Skin epidermis (tissue), 12 donors: ENCODE data around the gene KAZN.

Experiments used
- H3K27ac ChIP-seq, 21 experiments: fragments of 200-600 bp; sonication (generic) in 11 of 21; one replicate each; pipeline ENCODE4 v1.5.0; 2020; ENCODE audit warnings: mild to moderate bottlenecking in 3 of 21, inconsistent platforms in 2 of 21, moderate library complexity in 2 of 21
- H3K4me3 ChIP-seq, 7 experiments: fragments of 200-600 bp; sonication (generic) in 2 of 7; one replicate each; pipeline ENCODE4 v1.5.0; 2020; ENCODE audit warnings: inconsistent platforms in 2 of 7, mild to moderate bottlenecking in 2 of 7, moderate library complexity in 1 of 7

The KAZN gene

DNA sequence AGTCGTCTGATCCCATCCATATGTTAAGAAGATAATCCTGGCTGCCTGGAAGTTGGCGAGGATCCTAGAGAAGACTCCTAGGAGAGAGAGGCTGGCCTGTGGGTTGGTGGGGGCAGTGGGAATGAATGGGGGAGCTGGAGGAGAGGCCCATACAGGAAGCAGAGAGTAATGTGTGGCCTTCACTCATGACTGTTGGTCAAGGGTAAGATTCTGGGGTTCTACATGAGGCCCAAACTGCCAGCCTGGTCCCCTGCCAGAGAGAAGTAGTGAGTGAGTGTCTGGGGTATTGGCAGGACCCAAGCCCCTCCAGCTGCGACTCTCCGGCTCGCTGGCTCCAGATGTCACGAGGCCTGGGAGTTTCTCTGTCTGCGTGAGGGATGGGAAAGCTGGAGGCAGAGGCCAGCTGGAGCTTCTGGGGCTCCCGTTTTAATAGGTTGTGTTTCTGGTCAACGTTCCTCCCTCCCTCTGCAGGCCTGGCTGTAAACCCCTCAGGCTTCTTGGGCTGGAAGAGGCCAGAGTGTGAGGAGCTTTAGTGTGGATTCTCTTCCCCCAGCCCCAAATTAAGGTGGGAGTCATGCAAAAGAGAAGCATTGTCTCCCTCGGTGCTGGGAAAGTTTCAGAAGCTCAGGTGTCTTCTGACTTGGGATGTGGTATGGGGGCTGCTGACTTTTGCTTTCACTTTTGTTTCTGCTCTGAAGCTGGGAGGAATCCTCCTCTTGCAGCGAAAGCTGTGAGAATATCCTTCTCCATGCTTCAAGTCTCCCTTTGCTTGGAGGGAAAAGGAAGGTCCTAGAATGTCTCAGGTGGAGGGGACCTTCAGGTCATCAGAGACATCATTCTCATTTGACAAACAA is 557.6 kb downstream of the KAZN start:
- H3K27ac ChIP-seq = peak overlapping the region in 4 of 21 experiments; percentile 13 to 27 (median 16)
- no peak overlapping the region for H3K4me3 ChIP-seq

DNA sequence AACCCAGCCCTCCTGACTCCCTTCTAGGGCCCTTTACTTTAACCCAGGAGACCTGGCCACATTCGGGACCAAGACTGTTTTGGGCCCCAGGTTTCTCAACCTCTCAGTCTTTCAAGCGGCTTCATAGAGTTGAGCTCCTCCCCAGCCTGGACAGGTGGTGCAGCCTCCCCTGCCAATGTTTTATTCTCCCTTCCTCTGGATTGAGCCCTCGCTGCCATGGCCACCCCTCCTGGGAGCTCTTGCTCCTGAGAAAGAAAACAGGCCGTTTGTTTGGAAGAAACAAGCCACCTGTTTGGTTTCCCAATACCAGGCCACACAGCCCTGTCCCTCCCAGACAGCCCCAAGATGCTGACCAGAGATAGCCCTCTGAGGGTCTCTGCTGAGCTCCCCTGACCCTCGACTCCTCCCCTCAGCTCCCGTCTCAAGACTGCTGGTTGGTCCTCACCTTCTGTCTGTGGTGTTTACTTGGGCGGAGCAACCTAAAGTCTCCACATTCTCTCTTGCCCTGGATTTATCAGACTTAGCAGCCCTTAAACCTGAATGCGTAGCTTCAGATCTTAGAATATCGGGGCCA is 558.4 kb downstream of the KAZN start:
- Histone ChIP-seq H3K4me3 (no peak overlapping the region), H3K27ac (peak overlapping the region in 1 of 21 experiments; percentile 16)

DNA sequence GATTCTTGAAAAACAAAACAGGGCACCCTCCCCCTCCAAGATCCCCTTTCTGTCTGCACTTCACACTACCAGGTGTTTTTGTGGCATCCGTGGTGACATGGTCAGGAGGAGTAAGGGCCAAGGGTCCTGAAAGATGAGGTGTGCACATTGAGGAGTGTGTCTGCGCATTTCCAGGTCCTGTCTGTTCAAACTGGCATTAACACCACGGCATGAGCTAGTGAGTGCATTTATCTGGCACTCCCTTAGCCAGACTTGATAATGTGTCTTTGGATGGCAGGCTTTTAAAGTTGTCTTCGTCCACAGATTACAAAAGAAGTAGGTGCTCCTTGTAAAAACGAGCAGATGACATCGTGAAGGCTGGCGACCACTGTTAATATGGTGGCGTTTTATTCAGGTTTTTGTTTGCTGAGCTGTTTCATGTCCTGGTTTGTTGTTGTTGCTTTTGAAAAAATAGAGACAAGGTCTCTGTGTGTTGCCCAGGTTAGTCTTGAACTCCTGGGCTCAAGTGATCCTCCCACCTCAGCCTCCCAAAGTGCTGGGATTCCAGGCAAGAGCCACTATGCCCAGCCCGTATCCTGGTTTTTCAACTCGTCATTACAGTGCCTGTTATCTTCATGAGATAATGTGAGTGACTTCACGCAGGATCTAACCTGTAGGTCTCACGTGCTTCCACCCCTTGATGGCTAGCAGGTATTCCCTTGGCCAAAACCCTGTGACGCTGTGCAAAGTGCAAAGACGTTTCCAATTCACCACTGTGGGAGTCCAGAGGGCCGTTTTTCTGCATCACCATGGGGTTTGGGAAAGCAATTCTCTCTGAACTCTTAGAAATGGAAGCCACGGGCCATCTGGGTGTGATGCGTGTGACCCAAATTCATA is 559.3 kb downstream of the KAZN start:
- no peak overlapping the region for H3K27ac ChIP-seq
- no peak overlapping the region for H3K4me3 ChIP-seq

DNA sequence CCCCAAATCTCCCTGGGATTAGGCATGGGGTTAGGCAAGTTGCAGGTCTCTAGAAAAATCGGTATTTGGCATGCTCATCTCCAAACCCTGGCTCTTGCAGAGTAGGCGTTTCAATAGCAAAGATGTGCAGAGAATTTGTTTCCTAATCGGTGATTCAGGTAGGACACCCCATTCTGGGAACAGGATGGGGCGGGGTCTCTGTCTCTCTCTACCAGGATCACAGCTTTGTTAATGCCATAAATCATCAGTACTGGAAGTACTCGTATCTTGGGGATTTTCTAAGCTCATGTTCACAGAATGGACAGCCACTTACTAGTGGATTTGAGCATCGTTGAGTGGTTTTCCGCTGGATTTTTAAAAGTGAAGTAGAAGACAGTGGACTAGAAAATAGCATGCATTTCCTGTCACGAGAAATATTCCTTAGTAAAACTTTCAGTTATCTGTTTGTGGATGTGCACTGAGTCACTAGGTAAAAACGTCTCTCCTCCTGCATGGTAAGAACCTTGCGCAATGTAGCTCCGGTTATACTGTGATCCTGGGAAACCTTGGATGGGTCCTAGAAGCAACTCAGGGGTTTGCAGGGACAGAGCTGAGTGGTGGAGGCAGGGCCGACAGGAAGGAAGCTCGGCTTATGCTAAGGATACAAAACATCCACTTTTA is 560.2 kb downstream of the KAZN start:
- no peak overlapping the region for H3K4me3 ChIP-seq
- peak overlapping the region in 1 of 21 experiments; percentile 19 for H3K27ac ChIP-seq

DNA sequence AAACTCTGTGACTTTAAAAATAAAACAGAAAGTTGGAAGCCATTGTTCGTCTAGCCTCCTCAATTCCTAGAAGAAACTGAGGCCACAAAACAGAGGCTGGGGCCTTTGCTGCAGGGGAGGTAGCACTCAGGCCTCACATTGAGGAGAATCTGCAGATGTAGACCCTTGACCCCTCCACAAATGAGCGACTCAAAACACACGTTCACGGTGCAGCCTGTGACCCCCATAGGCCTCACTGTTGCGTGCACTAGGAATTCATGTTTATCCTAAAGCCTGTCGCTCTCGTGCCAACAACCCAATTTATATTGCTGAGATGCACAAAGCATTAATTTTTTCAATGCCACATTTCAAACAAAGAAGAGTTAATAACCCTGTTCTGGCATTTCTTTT is 560.7 kb downstream of the KAZN start:
- Histone ChIP-seq H3K4me3 (no peak overlapping the region), H3K27ac (peak overlapping the region in 1 of 21 experiments; percentile 19)

DNA sequence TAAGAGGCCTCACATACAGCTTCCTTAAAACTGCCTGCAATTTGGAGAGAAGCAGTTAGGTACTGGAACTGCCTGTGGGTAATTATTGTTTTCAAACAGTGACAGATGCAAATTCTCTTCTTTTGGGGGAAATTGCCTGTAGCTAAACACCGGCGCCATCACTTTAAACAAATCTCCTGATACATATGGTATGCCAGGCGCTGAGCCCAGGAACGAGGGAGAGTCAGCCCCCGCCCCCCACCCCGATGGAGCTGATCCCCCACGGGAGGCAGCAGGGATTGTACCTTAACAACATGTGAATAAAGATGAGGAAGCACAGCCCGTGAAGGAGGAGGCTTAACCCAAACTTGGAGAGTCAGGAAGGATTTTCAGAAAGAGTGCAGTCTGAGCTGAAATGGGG is 562.1 kb downstream of the KAZN start:
- Histone ChIP-seq H3K27ac (no peak overlapping the region), H3K4me3 (no peak overlapping the region)

DNA sequence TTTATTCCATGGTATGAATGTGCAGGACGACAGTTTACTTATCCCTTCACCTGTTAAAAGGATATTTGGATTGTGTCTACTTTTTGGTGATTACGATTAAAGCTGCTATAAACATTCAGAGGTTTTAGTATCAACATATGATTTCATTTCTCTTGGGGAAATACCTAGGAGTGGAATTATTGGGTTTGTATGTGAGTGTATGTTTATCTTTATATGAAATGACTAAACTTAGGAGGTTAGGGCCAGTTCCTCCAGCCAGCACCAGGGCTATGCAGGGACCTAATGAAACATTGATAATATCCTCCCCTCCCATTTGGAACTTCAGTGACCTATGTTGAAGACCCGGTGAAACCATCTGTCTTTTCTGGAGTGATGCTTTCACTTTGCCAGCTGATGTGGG is 568.9 kb downstream of the KAZN start:
- no peak overlapping the region for H3K4me3 ChIP-seq
- H3K27ac ChIP-seq = no peak overlapping the region
